HTR-8/SVneo (cell line): ENCODE measurements around the gene VTI1A.
"Not testable (repeated sequence)": the region's sequence is repeated elsewhere in the genome, so short reads cannot be mapped to it uniquely, and the experiment has no call there.

Experiments
- DNase-seq: peaks from one replicate; pipeline ENCODE4 v3.0.0; 2011; ENCODE audit warnings: low spot score, mixed read lengths; ENCODE audit not compliant: insufficient read length
- FAIRE-seq: peaks from 2 replicates; lab custom pipeline; 2011; peaks lifted over from hg19 to GRCh38; lab: Jason Lieb, UNC

VTI1A gene

DNA sequence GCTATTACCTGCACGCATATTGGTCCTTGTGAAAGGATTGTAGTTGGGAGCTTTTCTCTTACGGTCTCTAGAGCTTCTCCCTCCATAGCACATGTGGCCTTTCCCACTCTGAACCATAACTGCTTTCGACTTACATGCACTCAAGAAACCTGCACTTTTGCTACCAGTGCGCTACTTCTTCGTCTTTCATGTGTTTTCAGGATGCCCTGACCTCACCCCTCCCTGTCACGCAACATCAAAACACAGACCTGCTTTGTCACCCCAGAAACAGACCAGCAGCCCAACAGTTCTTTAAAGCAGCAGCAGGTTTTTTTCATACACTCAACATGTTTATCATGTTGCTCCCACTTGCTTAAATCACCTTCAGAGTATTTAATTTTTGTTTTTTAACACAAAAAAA lies 259.6 kb downstream of the VTI1A start:
- no peak for FAIRE-seq
- no peak for DNase-seq

DNA sequence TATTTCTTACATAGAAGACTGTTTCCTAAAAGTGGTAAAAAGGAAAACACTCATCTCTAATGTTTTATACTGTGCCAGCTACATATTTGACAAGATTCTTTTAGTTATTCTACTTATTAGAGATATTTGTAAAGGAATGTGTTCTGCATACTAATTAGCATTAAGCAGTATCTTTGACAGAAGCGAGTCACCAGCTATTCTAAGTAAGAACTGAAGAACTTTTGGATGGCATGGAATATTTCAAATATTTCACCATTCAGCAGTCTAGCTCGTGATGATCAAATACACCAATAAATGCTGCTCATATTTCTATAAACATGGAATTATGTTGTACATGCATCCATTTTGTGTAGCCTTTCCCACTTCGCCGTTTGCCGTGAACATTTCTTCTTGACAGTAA lies 261.4 kb downstream of the VTI1A start:
- no peak for DNase-seq
- FAIRE-seq = no peak

DNA sequence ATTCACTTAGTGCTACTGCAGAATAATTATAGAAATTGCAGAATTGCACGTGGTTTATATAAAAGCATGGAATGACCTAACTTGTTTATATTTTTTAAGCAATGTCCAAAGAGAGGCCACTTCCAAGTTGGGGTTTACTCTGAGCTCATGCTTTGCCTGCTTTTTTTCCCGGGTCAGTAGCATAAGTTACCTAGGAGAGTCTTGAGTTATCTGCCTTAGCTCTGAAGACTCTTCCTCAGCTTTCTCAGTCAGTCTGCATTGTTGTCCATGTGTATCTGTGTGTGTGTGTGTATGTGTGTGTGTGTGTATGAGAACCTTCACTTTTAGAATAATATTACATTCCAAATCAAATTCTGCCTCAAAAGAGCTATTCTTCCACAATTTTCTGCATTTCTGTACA lies 263.5 kb downstream of the VTI1A start:
- DNase-seq (no peak), FAIRE-seq (no peak)

DNA sequence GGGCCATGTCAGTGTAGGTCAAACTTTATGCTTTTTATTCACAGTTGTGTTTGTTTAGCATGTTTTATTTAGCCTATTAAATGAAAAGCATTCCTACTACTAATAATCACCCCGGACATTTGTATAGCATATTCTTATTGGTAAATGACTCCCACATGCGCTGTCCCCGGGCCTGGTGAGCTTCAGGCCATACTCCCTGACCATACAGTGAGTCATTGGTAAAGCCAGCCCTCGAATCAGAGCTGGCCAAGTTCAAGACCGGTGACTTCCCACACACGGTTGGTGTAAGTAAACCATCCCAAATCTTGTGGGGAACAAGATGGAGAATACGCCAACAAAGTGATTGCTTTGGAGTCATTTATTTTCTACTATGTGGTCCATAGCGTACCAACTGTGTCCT lies 264.4 kb downstream of the VTI1A start:
- FAIRE-seq (no peak), DNase-seq (no peak)

DNA sequence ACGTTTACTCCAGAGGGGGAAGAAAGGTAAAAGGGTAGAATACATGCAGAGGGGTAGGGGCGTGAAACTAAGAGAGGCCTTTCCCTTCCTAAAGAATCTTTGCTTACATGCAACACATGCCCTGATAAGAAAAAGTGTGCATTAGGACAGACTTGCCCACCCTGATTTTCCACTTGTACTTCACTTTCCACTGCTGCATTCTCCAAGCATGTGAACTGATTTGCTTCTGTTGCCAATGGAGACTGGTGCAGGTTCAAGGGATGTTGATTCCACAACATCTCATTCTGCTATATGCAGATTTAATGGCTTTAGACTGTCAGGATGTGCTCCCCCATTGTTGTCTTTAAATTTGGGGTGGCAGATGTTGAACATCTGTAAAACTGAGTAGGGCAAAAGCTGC lies 265.5 kb downstream of the VTI1A start:
- FAIRE-seq = no peak
- no peak for DNase-seq

DNA sequence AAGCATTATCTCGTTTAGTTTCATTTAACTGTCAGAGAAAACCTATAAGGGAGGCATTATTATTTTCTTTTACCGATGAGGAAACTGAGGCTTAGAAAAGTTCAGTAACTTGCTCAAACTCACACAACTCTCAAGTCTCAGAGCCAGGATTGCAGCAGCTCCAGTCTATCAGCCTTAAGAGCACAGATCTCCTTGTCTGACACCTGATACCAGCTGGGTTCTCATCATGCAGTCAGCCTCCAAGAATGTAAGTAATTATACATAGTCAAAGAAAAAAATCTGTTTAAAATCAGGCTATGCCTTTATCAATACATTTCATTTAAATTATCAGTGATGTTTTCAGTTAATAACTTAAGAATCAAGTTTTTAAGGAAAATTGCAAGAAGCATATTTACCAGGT lies 266.4 kb downstream of the VTI1A start:
- FAIRE-seq (no peak), DNase-seq (no peak)

DNA sequence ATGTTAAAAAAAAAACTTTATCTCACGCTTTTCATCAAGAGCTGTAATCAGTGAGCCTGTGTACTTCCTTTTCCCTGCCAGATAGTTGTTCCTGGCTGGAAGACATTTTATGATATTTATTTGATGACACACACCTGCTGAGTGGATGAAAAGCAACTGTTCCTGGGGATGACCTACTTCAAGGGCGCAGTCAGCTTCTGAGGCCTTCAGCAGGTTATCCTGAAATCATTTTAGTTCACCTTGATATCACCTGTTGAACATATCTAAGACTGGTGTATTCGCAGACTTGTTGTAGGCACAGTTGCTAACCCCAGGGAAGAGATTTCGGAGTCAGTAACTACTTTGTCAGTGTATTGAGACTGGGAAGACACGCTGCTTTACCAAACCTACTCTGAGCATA lies 268.6 kb downstream of the VTI1A start:
- FAIRE-seq = no peak
- DNase-seq = no peak

DNA sequence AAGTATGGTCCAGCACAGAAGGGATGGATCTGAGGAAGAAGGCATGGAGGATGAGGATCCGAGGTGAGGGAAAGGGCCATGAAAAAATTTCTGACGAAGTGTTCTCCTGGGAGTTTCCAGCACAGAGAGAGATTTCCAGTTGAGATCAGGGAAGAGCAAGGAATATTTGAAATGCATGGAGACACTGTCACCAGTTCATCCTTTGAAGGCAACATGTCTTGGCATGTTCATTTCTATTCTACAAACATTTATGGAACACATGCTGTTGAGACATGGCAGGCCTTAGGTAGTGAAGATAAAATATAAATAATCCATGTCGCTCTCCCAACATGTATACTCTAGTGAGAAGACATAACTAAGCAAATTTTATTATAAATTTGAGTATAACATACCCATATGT lies 269.1 kb downstream of the VTI1A start:
- no peak for DNase-seq
- no peak for FAIRE-seq

DNA sequence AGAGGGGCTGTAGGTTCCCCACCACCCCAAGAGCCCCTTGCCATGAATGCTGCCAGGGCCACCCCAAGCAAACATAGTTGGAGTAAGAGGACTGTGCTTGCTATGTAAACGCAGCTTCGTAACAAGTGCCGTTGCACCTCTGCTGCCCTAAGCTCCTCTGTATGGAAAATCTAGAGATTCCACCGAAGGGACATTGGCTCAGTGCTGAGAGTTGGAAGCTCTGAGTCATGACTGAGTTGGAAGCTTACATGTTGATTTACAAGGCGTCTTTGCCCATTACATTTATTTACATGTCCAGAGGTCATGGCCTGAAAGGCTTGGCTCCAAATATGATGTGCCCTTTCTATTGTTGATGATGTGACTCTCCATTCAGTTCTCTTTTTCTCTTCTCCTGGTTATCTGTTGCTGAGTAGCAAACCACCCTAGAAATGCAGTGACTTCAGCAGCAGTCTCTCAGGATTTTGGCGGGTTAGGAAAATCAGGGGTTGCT lies 270.0 kb downstream of the VTI1A start:
- FAIRE-seq (no peak), DNase-seq (no peak)

DNA sequence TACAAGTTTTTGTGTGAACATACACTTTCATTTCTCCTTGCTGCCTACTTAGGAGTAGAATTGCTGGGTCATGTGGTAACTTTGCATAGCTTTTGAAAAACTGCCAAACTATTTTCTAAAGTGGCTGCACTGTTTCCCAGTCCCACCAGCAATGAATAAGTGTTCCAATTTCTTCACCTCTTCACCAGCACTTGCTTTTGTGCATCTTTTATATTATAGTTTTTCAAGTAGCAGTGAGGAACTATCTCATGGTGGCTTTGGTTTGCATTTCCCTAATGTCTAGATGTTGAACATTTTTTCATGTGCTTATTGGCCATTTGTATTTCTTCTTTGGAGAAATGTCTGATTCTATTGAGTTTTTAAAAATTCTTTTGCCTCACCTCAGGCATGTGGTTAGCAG lies 273.2 kb downstream of the VTI1A start:
- DNase-seq = no peak

DNA sequence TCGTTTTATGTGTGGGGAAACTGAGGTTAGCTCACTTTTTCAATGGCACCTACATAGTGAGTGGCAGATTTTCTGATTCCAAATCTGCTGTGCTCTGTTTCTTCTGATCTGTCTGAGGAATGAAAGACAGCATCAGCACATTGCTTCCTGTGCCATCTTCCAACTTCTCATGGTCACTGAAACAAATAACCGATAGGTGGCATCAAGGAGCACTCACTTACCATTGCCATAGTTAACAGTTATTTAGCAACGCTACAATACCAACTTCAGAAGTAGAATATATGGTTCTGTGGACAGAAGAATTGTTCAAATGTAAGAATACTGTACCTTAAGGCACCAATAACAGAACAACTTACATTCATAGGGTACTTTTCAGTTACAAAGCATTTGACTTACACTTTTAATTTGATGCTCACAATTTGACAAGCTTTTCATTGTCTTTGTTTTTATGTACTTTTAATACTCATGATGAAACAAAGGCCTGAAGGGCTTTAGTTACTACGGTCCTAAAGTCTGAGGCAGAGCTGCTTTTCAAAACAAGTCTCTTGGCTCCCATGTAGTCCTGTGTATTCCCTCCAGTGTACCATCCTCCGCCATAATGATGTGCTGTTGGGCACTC lies 274.2 kb downstream of the VTI1A start:
- DNase-seq (peak; percentile 21), FAIRE-seq (no peak)

More for the DNA sequence above, 273.2 kb downstream of the VTI1A start:
- no peak for FAIRE-seq

DNA sequence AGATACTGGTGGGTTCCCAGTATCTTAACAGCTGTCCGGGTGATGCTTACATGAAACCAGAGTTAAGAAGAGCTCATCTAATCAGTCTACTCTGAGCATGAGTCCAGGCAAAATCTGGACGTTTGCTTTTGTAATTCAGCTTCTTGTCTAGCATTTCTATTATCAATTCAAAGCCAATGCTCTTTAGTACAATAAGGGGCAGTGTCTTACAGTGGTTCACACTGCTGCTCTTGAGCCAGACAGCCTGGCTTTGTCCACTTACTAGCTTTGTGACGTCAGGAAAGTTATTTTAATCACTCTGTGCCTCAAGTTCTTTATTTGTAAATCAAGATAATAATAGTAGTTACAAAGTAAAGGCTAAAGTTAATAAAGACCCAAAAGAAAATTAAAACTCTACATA lies 275.7 kb downstream of the VTI1A start:
- DNase-seq = no peak
- no peak for FAIRE-seq

DNA sequence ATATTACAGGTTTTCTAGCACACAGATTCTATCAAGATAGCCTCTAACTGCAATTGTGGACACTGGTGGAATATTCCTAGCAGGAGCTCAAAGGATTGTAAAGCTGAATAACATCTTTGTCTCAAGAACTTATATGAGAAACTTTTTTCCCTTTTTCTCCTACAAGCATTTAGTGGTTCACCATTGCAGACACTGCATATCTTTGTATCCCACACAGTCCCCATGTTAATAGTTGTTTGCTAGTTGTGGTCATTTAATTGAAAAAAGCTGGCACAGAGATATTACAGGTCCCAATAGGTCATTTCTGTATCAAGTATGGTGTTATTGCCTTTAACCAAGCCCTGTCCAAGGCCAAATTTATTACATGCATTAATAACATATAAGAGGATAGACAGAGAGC lies 276.9 kb downstream of the VTI1A start:
- no peak for DNase-seq
- FAIRE-seq = no peak

DNA sequence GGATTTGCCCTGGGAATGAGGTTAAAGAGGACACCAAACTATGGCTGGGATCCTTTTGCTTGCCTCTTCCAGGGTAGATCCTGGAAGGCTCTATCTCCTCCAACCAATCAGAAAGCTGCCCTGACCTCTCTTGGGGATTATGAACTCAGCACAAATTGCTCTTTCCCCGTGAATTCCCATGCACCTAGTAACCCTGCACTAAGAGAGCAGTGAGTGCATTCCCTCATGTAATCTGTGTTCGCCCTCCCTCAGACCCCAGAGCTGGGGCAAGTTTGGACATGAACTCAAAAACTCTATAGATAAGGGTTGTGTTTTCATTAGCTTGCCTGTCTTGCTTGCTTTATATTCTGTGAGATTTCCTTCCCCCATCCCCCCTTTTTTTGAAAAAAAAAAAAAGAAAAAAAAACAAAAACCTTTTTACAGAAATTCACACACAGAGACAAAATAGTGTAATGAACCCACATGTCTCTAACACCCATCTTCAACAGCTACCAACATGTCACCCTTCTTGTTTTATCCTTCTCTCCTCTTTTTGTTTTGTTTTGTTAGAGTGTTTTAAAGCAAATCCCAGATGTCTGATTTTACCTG lies 277.5 kb downstream of the VTI1A start:
- FAIRE-seq = no peak

DNA sequence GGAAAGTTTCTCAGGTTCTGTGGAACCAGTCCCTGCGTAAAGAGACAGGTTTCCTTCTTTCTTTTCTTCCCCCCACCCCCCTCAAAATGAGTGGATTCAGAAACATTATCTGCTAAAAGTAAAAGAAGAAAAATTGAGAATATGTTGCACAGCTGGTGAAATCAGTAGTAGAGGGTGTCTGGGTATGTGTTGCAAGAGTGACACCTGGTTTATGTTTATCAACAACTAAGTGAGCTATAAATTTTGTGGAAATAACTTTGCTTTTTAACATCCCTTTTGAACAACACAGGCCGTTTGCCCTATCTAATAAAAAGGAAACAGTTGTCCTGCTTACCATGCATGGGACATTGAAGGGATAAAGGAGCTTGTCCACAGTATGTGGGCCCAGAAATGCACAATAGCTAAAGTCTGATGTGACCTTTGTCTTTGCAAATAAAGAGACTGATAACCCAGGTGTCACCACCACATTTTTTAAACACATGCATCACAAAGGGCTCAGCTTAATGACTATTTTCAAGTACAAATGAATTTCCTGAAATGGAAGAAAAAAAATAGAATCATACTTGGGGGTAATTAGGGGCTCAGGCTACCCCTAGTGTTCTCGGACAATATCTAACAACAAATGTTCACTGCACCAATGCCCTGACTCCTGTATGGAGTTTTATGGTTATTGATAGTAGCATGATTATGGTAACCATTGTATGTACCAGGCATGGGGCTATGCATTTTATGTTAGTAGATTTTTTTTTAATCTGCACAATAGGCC lies 281.3 kb downstream of the VTI1A start:
- DNase-seq = no peak
- FAIRE-seq = no peak

More for the DNA sequence above, 277.5 kb downstream of the VTI1A start:
- DNase-seq = no peak

DNA sequence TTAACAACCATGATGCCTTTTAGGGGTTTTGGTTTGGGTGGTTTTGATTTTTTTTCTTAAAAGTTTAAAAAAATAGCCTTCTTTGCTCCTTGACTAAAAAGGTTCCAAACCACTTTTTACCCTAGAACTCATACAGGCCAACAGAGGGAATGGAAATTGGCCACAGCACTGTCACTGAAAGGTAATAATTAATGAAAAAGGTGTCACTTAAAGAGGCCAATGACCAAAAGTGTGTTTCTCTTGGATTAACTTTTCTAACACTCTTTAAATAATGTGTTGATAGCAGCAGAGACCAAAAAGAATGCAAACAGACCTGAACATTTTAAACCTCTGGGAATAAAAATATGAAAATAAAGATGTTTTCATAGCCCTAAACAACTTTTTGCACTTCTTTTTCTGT lies 282.0 kb downstream of the VTI1A start:
- DNase-seq (no peak), FAIRE-seq (no peak)

DNA sequence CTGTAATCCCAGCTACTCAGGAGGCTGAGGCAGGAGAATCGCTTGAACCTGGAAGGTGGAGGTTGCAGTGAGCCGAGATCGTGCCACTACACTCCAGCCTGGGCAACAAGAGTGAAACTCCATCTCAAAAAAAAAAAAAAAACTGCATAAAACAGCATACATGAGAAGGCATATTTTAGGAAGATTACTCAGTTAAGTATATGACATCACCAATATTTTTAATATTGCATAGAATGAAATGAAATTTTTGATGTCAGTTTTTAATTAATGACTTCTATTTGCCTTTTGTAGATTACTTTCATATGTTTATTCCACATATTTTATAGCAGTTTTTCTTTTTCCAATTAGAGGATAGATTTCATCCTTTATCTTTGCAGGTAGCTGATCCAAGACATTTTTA lies 284.4 kb downstream of the VTI1A start:
- not testable (repeated sequence) for FAIRE-seq, DNase-seq

DNA sequence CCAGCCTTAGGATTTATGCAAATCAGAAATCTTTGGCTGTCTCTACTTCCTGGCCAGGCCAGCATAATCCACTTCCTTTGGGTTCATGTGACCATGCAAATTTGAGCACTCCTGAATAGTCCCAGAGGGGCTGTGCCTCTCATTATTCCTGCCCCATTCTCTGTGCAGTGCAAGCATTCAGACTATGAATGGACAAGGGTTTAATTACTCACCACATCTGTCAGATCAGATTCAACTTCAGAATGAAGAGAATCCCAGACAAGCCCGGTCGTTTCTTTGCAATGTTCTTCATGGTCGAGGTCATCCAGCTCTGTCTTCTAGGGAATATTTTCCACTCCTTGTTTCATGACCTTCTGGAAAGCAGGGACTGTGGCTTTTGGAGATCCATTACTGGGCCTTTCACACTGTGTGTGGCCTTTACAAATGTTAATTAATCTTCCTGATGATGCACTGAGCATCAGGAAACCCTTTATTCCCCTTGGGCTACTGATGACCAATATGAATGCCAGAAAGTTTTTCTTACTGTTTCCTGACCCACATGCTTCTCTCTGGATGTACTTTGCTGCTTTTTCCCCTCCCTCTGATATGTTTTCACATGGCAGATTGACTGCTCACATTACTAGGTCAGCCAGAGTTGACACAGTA lies 285.4 kb downstream of the VTI1A start:
- FAIRE-seq (no peak), DNase-seq (no peak)

DNA sequence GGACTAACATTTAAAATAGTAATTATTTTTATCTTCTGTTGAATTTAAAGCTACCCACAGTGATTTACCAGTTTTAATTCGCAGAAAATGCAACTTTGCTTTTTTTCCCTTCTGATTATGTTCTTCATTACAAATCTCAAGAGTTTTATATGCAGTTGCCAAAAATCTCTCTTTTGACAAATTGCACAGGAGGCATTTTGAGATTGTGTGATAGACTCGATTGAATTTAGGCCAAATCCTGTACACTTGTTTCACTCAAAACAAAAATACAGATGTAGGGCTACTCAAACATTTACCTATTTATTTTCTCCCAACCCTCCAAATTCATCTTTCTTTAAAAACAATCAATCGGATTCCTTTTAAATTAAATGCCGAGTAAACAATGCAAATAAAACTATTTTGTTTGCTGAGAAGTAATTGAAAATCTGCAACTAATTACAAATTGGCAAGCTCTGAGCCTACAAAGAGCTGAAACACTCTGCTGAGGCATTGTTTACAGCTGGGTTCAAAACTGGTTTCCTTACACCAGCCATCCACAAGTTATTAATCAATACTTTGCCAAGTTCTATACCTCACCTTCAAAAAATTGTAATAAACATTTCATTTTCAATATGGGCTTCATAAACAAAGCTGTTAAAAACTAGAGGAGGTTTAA lies 288.2 kb downstream of the VTI1A start:
- FAIRE-seq (no peak), DNase-seq (no peak)
